GM18508 (cell line): ENCODE results near the gene TEX14.
"Not testable (repeated sequence)": the region's sequence is repeated elsewhere in the genome, so short reads cannot be mapped to it uniquely, and the experiment has no call there.

Source experiments
- ATAC-seq: cut with Tn5 transposase; IDR thresholded peaks from one replicate; pipeline ENCODE4 v1.9.1; 2021; ENCODE audit warnings: moderate number of reproducible peaks; ENCODE audit not compliant: insufficient read depth, unreplicated experiment

The TEX14 gene

DNA sequence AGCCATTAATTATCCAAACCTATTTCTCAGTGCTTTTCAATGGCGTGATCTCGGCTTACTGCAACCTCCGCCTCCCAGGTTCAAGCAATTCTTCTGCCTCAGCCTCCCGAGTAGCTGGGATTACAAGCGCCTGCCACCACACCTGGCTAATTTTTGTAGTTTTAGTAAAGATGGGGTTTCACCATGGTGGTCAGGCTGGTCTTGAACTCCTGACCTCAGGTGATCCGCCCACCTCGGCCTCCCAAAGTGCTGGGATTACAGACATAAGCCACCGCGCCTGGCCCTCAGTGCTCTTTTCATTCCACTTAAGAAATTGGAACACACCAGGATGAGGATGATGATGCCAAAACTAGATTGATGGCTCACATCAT lies 32.1 kb downstream of the TEX14 start:
- ATAC-seq = not testable (repeated sequence)

DNA sequence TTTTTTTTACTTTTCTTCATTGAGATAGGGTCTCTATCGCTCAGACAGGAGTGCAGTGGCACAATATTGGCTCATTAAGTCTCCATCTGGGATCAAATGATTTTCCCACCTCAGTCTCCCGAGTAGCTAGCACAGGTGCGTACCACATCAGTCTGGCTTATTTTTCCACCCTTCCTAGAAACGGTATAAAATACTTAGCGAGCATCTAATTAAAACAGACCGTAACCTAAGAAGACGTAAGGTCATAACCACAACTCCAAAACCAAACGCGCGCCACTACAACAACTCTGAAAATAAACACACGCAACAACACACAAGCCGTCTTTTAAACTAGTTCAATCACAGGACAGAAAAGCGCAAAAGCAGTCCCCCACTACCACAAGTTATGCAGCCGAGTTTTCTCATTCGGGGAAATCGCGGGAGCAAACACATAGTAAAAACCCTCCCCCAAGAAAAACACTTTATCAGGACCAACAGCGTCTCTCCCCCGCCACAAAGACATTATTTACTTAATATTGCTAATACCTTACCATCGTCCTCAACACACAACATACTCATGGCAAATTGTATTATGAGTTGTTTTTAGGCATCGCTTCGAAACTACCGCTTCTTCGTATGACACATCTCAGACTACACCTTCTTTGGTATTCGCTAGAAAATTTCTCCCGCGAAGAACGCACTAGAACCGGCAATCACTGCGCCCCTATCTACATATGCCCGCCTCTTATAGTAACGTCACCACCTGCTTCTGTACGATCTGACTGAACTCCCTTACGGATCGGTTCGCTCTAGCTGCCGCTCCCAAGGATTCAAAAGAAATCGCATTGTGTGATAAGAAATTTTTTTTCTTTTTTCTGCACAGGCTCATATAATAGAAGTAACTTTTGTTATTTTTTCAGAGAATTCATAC lies 32.8 kb downstream of the TEX14 start:
- ATAC-seq = peak; percentile 52

DNA sequence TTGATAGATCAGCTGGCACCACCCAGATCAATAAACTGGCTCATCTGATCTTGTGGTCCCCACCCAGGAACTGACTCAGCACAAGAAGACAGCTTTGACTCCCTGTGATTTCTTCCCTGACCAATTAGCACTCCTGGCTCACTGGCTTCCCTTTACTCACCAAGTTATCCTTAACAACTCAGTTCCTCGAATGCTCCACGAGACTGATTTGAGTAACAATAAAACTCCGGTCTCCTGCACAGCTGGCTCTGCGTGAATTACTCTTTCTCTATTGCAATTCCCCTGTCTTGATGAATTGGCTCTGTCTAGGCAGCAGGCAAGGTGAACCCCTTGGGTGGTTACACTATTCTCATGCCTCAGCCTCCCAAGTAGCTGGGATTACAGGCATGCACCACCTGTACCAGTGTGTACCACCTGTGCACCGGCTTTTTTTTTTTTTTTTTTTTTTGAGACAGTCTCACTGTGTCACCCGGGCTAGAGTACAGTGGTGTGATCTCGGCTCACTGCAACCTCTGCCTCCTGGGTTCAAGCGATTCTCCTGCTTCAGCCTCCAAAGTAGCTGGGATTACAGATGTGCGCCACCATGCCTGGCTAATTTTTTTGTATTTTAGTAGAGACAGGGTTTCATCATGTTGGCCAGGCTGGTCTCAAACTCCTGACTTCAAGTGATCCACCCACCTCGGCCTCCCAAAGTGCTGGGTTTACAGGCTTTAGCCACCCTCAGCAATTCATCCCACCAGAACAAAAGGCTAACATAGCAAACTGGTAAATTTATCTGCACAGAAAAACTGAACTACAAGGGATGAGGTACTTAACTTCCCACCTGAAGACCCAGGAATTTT lies 33.7 kb downstream of the TEX14 start:
- not testable (repeated sequence) for ATAC-seq

DNA sequence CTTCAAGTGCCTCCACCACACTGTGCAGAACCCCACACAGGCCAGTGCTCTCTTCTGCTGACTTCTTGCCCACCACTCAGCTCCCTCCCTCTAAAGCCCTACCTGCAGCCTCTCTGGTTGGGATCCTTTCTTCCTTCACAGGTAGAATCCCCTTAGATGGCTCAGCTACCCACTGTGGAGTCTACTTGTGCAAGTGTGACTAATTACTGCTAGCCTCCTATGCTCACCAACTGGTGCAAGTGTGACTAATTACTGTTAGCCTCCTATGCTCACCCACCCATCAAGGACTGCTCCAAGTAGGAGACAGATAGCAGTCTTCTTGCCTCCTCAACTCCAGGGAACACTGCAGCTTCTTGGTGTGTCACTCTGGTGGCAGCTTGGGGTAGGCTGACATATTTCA lies 43.6 kb downstream of the TEX14 start:
- no peak for ATAC-seq

DNA sequence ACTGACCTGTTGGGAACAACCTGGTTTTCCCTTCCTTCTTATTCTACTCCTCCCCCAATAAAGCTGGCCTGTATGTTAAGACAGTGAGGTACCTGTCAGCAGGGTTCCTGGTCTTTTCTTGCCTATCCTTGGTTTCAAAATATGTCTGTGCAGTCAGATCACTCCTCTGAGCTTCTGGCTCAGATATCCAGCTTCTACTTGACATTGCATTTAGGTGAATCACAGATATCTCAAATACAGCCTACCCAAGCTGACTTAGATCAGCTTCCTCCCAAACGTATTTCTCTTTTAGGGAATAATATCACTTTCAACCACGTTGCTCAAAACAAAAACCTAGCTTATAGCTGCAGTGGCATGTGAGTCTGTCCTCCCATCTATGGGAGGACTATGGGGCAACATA lies 48.7 kb downstream of the TEX14 start:
- ATAC-seq = no peak

DNA sequence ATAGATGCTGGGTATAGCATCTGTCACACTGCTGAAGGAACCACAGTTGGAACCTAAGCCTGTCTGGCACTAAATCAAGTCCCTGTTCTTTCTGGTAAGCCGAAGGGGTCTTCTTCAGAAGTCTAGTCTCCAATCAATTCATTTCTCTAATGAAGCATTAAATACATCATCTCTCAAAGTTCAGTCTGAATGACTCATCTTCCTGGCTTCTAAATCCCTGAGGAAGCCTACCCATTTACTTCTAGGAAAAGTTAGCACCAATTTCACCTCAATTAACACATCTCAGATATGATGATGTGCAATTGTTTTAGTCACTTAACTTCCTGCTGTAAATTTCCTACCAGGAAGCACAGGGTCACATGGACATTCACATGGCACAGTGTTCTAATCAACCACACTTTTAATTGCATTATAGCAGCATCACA lies 49.9 kb downstream of the TEX14 start:
- no peak for ATAC-seq

DNA sequence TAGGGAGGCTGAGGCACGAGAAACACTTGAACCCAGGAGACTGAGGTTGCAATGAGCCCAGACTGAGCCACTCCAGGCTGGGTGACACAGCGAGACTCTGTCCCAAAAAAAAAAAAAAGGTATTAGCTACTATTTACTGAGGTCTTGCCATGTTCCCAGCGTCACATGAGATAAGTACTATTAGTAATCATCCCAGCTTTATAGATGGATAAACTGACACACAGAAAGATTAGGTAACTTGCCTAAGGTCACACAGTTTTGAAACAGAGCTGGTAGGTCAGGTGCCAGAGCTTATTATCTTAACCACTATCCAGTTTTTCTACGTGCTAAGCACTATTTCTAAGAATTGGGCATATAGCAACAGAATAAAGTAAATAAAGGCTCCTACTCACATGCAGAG lies 51.6 kb downstream of the TEX14 start:
- no peak for ATAC-seq

DNA sequence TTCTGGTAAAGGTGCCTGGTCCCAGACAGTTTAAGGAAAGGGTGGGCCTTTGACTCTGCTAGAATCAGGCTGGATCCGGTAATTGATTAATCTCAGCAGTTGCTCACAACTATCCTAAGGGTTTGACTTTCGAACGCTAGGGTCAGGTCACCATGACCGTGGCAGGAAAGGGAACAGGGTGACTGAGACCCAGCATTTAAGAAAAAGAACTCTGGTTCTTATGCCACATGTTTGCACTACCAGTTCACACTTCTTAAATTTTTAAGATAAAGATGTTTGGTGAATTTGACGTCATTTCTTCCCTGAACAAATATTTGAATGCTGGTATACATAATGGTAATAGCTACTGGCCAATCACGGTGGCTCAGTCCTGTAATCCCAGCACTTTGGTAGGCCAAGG lies 52.2 kb downstream of the TEX14 start:
- ATAC-seq = no peak

DNA sequence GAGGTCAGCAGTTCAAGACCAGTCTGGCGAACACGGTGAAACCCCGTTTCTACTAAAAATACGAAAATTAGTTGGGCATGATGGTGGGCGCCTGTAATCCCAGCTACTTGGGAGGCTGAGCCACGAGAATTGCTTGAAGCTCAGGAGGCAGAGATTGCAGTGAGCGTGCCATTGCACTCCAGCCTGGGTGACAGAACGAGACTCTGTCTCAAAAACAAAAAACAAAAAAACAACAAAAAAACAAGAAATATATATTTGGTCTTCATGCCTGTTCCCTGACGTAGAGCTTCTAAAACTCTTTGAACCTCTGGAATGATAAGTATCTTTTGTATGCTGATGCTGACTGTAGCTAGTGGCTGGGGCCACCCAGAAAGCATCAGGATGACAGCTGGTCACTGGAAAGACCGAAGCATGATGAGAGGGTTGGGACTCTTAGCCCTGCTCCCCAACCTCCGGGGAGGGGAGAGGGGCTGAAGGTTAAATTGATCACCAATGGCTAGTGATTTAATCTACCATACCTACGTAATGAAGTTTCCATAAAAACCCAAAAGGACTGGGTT lies 54.8 kb downstream of the TEX14 start:
- ATAC-seq = no peak

DNA sequence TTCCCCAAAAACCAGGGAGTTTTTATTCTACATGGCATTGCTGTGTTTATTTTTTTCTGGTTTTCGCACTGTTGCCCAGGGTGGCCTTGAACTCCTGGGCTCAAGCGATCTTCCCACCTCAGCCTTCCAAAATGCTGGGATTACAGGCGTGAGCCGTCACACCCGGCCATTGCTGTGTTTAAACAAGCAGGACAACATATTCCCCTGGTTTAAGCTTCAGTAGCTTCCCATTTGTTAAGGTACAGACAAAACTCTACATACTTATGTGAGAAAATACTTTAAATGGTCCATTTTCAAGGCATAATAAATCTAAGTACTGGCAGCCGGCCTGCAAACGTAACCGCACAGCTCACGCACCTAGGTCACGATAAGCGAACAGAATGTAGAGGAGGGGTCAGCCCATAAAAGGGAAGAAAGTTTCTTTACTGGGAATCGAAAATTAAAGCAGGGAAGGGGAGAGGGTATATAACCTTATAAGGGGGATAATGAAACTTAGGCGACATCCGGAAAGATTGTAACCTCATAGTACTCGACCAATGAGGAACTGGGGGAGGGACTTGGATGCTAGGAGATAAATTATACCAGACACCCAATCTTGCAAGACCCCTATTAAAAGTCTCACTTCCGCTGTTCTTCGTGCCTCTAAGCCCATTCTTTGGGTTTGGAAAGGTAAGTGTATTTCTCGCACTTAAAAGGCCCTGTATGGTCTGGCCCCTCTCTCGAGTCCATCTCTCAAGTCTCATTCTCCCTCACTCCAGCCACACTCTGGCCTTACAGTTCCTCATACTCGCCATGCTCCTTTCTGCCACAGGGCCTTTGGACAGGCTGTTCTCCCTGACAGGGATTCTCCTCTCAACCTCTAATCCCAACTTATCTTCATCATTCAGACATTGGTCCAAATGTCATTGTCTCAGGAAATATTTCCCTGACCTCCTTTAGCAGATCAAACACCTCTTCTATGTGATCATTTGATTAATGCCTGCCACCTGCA lies 59.2 kb downstream of the TEX14 start:
- no peak for ATAC-seq

DNA sequence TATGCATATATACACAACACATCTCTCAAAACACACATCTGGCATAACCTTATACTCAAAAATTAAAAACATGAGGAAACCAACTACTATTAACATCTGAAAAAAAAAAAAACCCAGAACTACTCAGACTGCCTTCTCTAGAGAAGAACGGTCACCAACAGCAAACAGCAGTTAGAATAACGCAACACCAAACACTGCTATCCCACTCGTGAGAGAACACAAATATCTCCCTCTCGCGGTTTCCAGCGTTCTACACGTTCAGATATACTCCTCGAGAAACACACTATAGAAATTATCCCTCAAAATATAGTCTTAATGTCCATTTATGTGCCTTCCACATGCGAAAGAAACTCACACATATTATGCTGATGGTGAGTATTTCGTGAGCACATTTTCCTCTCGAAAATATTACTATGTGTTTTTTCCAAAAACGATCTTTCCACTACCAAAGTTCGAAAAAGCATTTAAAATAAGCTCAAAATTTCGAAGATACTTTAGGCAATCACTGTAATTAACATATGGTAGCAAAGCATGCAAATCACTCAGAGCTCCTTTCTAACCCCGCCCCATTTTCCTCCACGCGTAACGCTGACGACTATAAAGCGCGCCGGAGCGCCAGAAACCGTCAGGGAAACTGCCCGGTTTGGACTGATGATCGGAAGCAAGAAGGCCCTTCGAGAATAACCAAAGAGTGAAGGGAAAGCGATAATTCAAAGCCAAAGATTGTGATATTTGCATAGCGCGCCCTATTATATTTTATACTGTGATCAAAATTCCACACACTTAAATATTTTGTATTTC lies 60.1 kb downstream of the TEX14 start:
- ATAC-seq = peak; percentile 79

DNA sequence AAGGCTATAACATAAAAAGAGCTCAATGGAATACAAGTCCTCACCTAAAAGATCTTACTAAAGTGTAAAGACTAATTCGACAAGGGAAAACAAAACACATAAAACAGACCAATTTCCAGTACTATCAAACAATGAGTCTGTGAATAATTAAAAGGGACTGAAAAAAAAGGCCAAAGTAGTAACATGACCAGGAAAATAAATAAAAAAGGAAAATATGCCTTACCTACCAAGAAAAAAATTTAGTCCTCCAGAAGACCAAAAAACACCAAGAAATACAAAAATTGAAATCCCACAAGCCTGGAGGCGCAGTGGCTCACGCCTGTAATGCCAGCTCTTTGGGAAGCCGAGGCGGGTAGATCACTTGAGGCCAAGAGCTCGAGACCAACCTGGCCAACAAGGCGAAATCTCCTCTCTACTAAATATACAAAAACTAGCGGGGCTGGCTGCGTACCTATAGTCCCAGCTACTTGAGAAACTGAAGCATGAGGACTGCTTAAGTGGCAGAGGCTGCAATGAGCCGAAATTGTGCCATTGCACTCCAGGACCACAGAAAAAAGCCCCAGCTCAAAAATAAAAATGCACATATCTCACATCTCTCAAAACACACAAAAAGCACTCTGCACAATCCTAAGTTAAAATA lies 60.8 kb downstream of the TEX14 start:
- ATAC-seq = no peak

DNA sequence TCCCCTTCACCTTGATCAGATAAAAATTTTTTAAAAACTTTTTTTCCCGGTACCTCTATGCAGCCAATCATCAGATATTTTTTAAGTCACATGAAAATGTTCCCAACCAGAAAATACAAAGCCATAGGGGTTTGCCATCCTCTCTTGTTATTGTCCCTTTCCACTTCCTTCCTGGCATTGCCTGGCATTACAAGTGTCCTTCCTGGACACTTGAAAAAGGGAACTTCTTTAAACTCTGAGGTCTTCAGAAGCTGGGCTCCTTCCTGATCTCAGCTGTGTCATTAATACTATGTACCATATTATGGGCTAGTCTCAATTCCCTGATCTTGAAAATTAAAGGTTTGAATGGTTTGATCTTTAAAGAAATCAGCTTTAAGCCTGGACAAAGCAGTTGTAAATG lies 64.9 kb downstream of the TEX14 start:
- no peak for ATAC-seq

DNA sequence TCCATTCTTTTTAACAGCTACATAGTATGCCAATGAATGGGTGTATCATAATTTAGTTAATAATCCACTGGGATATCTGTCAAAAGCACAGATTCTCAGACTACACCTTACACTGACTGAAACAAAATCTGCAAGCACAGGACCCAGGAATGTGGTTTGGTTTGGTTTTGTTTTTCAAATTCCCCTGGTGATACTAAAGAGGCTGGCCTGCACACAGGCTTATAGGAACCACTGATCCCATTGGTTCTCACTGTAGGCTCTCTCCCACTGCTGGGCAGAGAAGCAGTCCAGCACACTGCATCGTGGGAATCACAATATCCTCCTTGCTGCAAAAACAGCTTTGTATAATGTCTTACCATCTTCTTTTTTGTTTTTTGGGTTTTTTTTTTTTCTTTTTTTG lies 67.1 kb downstream of the TEX14 start:
- no peak for ATAC-seq

DNA sequence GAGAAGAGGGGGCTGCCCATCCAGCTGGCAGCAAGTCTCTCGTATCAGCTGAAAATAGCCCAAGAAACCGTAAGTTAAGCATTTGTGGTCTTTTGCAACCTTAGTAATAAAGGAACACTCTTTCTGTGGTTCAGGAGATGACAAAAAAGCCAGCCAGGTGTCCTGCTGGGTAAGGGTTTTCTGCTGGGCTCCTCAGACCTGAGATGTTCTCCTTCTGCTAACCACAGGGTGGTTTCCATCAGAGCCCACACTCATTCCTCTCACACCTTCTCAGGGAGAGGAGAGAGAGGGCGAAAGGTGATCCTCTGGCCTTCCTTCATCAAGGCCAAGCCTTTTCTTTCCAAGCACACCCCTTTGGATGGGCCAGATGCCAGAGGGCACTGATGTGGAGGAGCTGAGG lies 70.7 kb downstream of the TEX14 start:
- peak; percentile 52 for ATAC-seq

DNA sequence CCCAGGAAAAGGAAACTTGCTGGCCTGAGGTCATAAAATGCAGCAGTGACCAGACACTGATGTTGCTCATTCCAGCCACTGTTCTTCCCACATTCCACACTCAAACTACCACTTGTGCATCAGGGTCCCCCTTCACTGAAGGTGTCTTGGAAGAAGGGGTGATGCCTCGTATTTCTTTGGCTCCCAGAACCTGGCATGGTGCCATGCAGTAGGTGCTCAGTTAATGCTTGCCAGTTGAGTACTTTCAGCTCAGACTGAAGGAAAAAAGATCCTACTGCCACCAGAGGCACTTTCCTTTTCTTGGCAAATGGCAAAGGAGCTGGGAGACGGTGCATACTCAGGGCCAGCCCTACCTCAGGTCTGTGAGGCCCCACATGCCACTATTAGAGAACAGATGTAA lies 73.5 kb downstream of the TEX14 start:
- no peak for ATAC-seq

DNA sequence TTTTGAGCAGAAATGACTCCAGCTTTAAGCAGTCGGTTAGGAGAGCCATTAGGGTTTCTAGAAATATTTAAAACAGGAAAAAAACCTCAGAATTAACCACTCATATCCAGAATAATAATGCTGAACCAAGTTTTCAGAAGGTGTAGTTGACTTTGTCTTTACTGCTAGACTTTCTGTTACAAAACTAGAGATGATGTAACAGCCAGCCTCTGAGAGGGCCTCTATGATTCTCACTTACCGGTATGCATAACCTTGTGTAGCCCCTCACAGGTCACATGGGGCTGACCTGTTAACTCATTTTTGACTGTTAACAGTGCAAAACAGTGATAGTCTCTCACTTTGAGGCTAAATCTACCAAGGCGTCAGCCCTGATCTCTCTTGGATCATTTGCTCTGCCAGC lies 74.3 kb downstream of the TEX14 start:
- ATAC-seq = no peak

DNA sequence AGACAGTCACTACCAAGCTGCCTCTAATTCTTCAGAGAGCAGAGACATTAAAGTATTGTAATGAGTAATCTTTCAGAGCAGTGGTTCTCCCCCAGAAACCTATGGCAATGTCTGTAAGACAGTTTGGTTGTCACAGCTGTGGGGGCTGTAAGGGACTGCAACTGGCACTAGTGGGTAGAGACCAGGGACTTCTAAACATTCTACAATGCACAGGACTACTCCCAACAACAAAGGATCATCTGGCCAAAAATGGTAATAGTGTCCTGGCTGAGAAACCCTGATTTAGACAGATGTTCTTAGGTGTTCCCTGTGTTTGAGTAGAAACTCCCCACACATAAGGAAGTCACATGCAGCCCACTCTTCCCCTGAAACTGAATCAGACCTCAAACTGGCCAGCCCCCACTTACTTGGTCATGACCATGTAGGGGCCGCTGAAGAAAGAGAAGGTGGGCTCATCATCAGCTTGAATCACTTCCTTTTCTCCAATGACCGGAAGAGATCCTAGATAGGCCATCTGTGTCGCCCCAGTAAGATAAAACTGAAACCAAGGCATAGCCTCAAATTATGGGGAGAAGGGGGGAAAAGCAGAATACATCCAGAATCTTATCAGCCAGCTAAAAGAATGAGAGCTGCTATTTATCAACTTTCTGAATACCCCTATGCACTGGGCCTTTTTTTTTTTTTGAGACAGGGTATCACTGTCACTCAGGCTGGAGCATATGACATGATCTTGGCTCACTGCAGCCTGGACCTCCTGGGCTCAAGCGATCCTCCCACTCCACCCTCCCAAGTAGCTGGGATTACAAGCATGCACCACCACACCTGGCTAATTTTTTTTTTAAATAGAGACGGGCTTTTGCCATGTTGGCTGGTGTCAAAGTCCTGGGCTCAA lies 75.8 kb downstream of the TEX14 start:
- ATAC-seq = peak; percentile 44
